Astrocyte of the cerebellum (primary cell): Measurements from ENCODE around the gene PDE7B.
"Not testable (repeated sequence)": the region's sequence is repeated elsewhere in the genome, so short reads cannot be mapped to it uniquely, and the experiment has no call there.

Source experiments
- DNase-seq: peaks from one replicate; pipeline ENCODE4 v3.0.0-alpha.2; 2011; ENCODE audit warnings: low read depth
- H3K4me3 ChIP-seq: 2 replicates; pipeline ENCODE4 v1.5.1; 2011; ENCODE audit warnings: mild to moderate bottlenecking, low read depth, low read length, moderate library complexity
- CTCF ChIP-seq: IDR thresholded peaks from 2 replicates; pipeline ENCODE4 v1.5.1; 2012; ENCODE audit warnings: low read length, low read depth, moderate library complexity, mild to moderate bottlenecking; ENCODE audit errors: missing control alignments
- in situ Hi-C: cut with HindIII; loops from 2 replicates; pipeline ENCODE4 v1.10.0; 2017; ENCODE audit warnings: low sequenced_read_pairs

PDE7B gene

DNA sequence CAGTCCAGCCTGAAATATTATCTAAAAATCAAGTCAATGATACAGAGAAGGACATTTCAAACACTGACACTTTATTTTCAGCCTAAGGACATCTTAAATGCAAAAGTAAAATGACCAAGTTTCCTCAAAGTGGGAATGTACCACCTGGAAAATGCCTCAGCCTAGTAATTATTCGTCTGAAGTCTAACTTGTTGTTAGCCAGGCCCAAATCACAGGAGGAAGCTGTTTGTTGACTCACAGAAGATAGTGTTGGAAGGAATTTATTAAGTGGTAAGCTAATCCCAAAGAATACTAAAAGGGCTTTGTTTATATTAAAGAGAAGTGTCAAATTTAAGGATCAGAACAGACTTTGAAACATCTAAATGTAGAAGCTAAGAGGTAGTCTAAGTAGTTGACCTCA, 2.5 kb downstream of the PDE7B start:
- no peak for TF ChIP-seq CTCF
- H3K4me3 ChIP-seq: peak overlapping the region; percentile 56
- in situ Hi-C loops: no loop called here
- DNase-seq: no peak

DNA sequence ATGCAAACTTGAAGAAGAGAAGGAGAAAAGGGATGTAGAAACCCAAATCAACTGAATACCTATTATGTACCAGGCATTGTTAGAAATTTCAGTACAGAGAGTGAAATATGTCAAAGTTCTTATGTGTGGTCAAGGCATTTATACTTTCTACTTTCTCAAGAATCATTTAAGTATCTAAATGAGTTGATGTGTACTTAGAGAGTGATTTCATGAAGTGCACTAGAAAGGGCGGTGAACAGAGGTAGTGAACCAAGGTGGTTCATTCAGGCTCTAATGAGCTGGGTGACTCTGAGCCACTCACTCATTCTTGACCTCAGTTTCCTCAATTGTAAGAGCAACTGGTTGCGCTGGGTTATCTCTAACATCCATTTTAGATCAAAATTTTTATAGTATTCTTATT, 3.3 kb downstream of the PDE7B start:
- in situ Hi-C loops: no loop called here
- DNase-seq: no peak
- no peak for TF ChIP-seq CTCF
- no peak overlapping the region for H3K4me3 ChIP-seq

- TF ChIP-seq CTCF: no peak
- in situ Hi-C loops: no loop called here
Measured at GRCh38 chr6:135858931-135859330, 7.4 kb downstream of the PDE7B start.

DNA sequence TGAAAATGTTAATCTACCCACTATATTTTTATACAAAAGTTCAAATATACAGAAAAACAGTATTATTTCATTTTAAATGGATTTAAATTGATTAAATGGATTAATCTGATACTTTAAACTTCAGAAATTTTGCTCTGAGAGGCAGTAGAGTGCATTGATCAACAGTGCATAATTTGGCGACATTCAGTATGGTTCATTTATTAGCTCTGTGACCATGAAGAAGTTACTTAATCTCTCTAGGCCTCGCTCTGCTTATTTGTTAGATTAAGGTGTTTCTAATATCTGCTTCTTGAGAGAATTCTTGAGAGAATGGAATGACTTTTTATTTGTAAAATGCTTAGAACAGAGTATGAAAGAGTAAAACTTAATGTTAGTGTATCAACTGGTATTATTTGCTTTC, 8.9 kb downstream of the PDE7B start:
- in situ Hi-C loops: no loop called here
- H3K4me3 ChIP-seq: no peak overlapping the region
- TF ChIP-seq CTCF: no peak
- DNase-seq: no peak

More at GRCh38 chr6:135858931-135859330, 7.4 kb downstream of the PDE7B start:
- H3K4me3 ChIP-seq: no peak overlapping the region
- no peak for DNase-seq

DNA sequence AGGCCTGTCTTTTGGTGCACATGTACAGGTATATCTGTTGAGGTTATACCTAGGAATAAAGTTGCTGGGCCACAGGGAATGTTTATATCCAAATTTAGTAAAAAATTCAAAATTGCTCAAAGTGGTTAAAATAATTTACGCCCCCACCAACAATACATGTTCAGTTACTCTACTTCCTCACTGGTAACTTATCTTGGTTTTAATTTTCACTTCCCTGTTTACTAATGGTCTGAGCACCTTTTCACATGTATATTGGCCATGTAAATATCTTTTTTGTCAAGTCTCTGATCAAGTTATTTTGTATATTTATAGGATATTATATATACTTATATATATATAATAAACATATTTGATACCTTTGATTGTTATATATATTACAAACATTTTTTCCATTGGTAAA, 9.7 kb downstream of the PDE7B start:
- H3K4me3 ChIP-seq: no peak overlapping the region
- TF ChIP-seq CTCF: no peak
- in situ Hi-C loops: no loop called here
- DNase-seq: no peak

DNA sequence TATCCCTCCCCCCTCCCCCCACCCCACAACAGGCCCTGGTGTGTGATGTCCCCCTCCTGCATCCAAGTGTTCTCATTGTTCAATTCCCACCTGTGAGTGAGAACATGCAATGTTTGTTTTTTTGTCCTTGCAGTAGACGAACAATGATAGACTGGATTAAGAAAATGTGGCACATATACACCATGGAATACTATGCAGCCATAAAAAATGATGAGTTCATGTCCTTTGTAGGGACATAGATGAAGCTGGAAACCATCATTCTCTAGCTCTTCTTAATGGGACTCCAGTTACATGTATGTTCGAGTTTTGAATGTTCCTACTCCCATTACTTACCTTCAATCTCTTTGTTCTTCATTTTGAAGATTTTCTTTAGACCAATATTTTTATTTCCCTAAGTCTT, 13.4 kb downstream of the PDE7B start:
- H3K4me3 ChIP-seq, DNase-seq, in situ Hi-C loops: not testable (repeated sequence)

DNA sequence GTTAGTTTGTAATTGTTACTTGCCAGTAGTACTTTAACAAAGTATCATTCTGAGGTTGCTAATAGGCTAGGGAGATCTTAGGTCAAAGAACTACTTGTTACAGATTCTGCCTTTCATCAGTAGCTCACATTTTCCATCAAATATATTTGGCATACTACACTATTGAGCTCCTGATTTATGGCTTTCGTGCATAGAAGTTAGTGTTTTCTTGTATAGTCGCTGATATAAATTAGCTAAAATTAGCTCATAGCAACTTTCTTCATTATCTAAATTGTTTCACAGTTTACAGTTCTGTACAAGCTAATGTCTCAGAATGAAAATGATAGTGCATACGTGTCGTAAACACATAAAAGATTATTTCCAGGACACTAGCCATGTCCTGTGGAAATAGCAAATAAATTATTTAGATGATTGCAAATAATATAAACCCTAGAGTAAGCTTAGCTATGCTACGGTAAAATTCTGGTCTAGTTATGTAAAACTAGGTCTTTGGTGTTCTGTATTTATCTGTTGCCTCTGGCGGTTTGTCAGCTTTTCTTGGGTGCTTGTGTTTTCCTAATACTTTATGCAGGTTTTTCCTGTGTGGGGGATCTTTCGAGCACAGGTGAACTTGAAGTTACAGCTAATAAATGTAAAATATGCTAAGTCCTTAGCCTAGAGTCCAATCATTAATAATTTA, 15.1 kb downstream of the PDE7B start:
- no peak for TF ChIP-seq CTCF
- in situ Hi-C loops: no loop called here
- H3K4me3 ChIP-seq: no peak overlapping the region
- no peak for DNase-seq
